ENCODE measurements around the gene KNCN. TPM values are rescaled to one million over a fixed set of nuclear protein-coding genes. Genes with fewer than 3 reads are reported as not detected.
A peak's percentile ranks its signal among the peaks of the same experiment; 100 is the strongest.

KNCN gene
- total RNA-seq, result not detected

- no peak for DNase-seq (ENCODE audit: low spot score)
Observed at GRCh38 chr1:46551597-46552095, at the start of gene KNCN. TSS of gene KNCN (minus strand) at chr1:46551647. CDS start at chr1:46551215, 432 bp downstream.

GRCh38 chr1:46599059-46599970 is 47.9 kb upstream of the KNCN start:
- DNase-seq (ENCODE audit: low spot score), result no peak

- no peak for DNase-seq (ENCODE audit: low spot score)
Observed at GRCh38 chr1:46596846-46597245, 45.4 kb upstream of the KNCN start.

- DNase-seq (ENCODE audit: low spot score), result no peak
Observed at GRCh38 chr1:46596036-46596435, 44.6 kb upstream of the KNCN start.

GRCh38 chr1:46595127-46595526 is 43.7 kb upstream of the KNCN start:
- DNase-seq (ENCODE audit: low spot score), result peak; percentile 53

GRCh38 chr1:46594063-46594462 is 42.6 kb upstream of the KNCN start:
- no peak for DNase-seq (ENCODE audit: low spot score)

GRCh38 chr1:46592823-46593222 is 41.4 kb upstream of the KNCN start:
- DNase-seq (ENCODE audit: low spot score), result no peak

- no peak for DNase-seq (ENCODE audit: low spot score)
Observed at GRCh38 chr1:46589529-46589928, 38.1 kb upstream of the KNCN start.

- DNase-seq (ENCODE audit: low spot score), result peak; percentile 38
Observed at GRCh38 chr1:46587069-46587468, 35.6 kb upstream of the KNCN start.

- no peak for DNase-seq (ENCODE audit: low spot score)
Observed at GRCh38 chr1:46585312-46585938, 34.0 kb upstream of the KNCN start.

GRCh38 chr1:46583494-46583893 is 32.0 kb upstream of the KNCN start:
- DNase-seq (ENCODE audit: low spot score), result no peak

- no peak for DNase-seq (ENCODE audit: low spot score)
Observed at GRCh38 chr1:46582972-46583371, 31.5 kb upstream of the KNCN start.

- no peak for DNase-seq (ENCODE audit: low spot score)
Observed at GRCh38 chr1:46581681-46582455, 30.4 kb upstream of the KNCN start.

GRCh38 chr1:46580140-46580903 is 28.9 kb upstream of the KNCN start:
- no peak for DNase-seq (ENCODE audit: low spot score)

GRCh38 chr1:46577671-46578070 is 26.2 kb upstream of the KNCN start:
- no peak for DNase-seq (ENCODE audit: low spot score)

- no peak for DNase-seq (ENCODE audit: low spot score)
Observed at GRCh38 chr1:46576596-46576995, 25.1 kb upstream of the KNCN start.

- DNase-seq (ENCODE audit: low spot score), result no peak
Observed at GRCh38 chr1:46575778-46576177, 24.3 kb upstream of the KNCN start.

- DNase-seq (ENCODE audit: low spot score), result no peak
Observed at GRCh38 chr1:46575300-46575699, 23.9 kb upstream of the KNCN start.

- DNase-seq (ENCODE audit: low spot score), result no peak
Observed at GRCh38 chr1:46571691-46572225, 20.3 kb upstream of the KNCN start.

GRCh38 chr1:46569884-46570725 is 18.7 kb upstream of the KNCN start:
- DNase-seq (ENCODE audit: low spot score), result no peak

Measured in mucosa of gallbladder (tissue), 1 donor.